GM12891 (cell line): Measurements from ENCODE around the gene NACC2.

Experiments used
- DNase-seq: peaks from one replicate; pipeline ENCODE4 v3.0.0; 2011; ENCODE audit warnings: low spot score; ENCODE audit not compliant: insufficient read length
- FAIRE-seq: peaks from 2 replicates; lab custom pipeline; 2011; peaks lifted over from hg19 to GRCh38; lab: Jason Lieb, UNC
- PAX5 ChIP-seq: IDR thresholded peaks from 2 replicates; pipeline ENCODE4 v1.6.1; 2011; ENCODE audit warnings: low read length, moderate library complexity, mild to moderate bottlenecking; ENCODE audit not compliant: insufficient read depth, severe bottlenecking
- POLR2A ChIP-seq: IDR thresholded peaks from 2 replicates; pipeline ENCODE4 v1.6.1; 2011; ENCODE audit warnings: low read depth, low read length, control low read depth
- POLR2AphosphoS5 ChIP-seq: IDR thresholded peaks from 2 replicates; pipeline ENCODE4 v1.6.1; 2011; ENCODE audit warnings: low read depth, low read length, control low read depth
- POU2F2 ChIP-seq: IDR thresholded peaks from 2 replicates; pipeline ENCODE4 v1.6.1; 2011; ENCODE audit warnings: low read depth, mild to moderate bottlenecking, control low read depth, low read length, moderate library complexity
- SPI1 ChIP-seq: IDR thresholded peaks from 2 replicates; pipeline ENCODE4 v1.6.1; 2011; ENCODE audit warnings: low read depth, low read length, control low read depth
- TAF1 ChIP-seq: IDR thresholded peaks from 2 replicates; pipeline ENCODE4 v1.6.1; 2011; ENCODE audit warnings: low read depth, low read length, control low read depth

NACC2 gene

DNA sequence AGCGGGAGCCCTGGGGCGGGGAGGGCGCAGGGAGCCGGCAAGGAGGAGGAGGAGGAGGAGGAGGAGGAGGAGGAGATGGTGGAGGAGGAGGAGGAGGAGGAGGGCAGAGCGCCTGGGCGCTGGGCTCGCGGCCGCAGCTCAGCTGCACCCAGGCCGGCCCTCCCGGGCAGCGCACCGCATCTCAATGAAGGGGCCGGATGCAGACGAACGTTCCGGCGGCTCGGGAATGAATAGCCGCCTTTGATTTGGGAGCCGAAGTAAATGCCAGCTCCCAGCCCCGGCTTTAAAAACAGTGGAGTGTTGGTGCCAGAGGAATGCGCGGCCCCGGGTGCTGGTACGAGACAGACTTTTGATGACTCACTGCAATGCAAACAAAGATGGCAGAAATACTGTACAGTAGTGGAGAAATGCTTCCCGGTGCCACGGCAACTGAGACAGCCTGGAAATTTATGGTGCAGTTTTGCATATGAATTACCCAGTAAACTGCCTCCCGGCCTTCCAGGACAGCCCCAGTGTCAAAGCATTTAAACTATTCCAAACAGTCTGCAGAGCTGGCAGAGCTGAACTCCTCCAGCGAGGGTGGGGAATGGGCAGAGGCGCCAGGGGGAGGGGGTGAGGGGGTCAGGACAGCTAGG lies 43.1 kb downstream of the NACC2 start:
- FAIRE-seq (no peak), DNase-seq (peak; percentile 18)
- no peak for TF ChIP-seq POU2F2
- TF ChIP-seq PAX5 = no peak
- TF ChIP-seq POLR2AphosphoS5 = no peak
- TF ChIP-seq SPI1 = no peak
- TF ChIP-seq POLR2A = no peak

GRCh38 chr9:136051453-136051836 lies 43.6 kb downstream of the NACC2 start:
- FAIRE-seq = no peak
- no peak for TF ChIP-seq TAF1
- TF ChIP-seq SPI1 = no peak
- TF ChIP-seq POU2F2 = no peak
- TF ChIP-seq PAX5 = no peak
- no peak for TF ChIP-seq POLR2AphosphoS5
- no peak for TF ChIP-seq POLR2A
- peak; percentile 25 for DNase-seq

GRCh38 chr9:136050701-136051452 lies 44.2 kb downstream of the NACC2 start:
- FAIRE-seq (no peak), DNase-seq (peak; percentile 30)

GRCh38 chr9:136050266-136050700 lies 44.8 kb downstream of the NACC2 start:
- TF ChIP-seq PAX5 (no peak), POLR2A (no peak), POLR2AphosphoS5 (no peak), TAF1 (no peak), SPI1 (no peak), POU2F2 (no peak)
- FAIRE-seq = no peak
- no peak for DNase-seq

More at GRCh38 chr9:136050701-136051452, 44.2 kb downstream of the NACC2 start:
- TF ChIP-seq PAX5 (no peak), SPI1 (no peak), TAF1 (no peak), POU2F2 (no peak), POLR2AphosphoS5 (no peak), POLR2A (no peak)

DNA sequence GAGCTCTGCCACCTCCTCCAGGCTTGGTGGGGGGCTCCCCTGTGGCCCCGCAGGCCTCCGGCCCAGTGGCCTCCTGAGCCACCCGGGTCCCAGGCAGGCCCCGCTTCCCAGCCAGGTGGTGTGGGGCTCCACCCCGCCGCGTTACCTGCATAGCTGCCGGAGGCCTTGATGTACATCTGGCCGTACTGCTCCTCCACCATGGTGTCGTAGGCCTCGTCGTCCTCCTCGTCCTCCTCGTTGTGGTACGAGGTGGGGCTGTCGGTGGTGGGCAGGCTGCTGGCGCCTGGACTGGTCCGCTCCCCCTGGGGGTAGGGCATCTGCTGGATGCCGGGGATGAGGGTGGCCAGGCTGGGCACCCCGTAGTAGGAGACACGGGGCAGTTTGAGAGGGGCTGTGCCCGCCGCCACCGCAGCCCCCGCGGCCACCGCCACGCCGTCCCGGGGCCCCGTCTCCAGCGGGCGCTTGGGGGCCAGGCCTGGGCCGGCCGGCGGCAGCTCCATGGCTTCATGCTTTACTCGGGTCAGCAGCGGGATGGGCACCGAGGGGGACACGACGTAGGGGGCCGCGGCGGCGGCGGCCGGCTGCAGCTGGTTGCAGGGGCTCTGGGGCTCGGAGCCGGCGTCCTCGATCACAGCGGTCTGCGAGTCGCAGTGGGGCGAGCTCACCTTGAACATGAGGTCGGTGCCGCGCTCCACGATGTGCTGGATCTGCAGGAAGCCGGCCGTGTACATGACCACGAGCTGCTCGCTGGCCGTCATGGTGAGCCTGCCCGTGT lies 45.4 kb downstream of the NACC2 start:
- no peak for DNase-seq
- TF ChIP-seq POLR2AphosphoS5 = no peak
- no peak for TF ChIP-seq TAF1
- no peak for TF ChIP-seq PAX5
- no peak for TF ChIP-seq POLR2A
- TF ChIP-seq POU2F2 = no peak
- no peak for TF ChIP-seq SPI1
- no peak for FAIRE-seq

DNA sequence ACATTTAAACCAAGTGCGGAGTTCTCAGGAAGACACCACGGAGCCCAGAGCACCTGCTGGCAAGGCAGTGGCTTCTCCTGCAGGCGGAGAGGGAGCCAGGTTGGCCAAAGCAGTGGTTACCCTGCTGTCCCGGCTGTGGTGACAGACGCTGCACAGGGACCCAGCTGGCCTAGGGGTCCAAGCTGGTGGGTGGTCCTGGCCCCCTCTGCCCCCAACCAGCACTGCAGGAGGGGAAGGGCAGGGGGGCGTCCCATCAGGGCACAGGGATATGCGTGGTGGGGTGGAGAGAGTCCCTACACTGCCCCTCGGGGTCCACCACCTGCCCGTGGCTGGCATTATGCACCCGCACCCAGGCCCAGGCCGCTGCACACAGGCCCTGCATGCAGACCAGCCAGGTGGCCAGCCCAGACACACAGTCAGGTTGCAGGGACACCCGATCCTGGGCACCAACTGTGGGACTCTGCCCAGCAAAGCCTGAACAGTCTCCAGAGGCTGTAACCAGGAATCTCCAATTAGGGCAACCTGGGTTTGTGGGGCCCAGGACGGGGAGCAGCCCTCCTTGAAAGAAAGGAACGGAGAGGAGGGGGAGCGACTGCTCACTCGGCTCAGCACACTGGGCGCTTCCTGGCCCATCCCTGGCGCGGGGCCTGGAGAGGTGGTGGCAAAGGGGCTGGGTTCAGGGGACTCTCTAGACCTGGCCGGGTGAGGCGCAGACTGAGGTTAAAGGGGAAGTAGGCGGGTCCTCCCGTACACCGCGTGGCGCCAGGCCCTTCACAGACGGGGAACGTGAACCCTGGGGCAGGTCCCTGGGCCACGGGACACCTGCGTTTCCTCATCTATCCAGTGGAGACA lies 46.3 kb downstream of the NACC2 start:
- FAIRE-seq = no peak
- peak; percentile 25 for DNase-seq
- TF ChIP-seq POLR2AphosphoS5 (no peak), PAX5 (no peak)

DNA sequence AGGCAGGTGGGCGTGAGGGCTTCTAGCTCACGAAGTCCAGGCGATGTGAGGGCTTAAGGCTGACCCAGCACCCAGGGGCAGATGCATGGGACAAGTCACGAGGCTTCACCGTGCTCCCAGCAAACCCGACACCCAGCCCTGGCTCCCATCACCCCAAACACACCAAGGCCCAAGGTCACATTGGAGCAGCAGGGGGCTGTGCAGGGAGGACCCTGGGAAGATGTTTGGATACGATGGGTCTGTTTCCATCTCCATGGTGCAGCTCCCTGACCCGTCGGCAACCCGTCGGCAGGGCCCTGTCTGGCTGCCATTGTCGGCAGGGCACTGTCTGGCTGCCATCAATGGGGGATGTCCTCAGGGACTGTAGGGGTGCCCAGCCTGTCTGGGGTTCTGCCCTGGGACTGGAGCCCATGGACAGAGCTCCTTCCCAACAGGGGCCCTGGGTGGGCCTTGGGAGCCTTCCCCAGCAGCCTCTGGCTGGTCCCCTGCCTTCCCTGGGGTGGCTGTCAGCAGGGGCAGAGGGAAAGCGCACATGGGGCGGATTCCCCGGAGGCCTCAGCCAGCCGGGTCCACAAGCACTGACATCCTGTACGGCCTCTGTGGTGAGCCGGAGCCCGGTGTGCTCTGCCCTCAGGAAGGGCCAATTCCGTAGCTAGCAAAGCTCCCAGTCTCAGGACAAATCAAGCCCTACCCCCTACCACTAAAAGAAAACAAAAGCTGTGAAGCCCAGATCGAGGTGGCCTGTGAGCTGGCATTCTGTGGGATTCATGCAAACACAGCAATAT lies 47.1 kb downstream of the NACC2 start:
- FAIRE-seq (no peak), DNase-seq (peak; percentile 12)
- TF ChIP-seq PAX5 (no peak), POLR2A (no peak)

DNA sequence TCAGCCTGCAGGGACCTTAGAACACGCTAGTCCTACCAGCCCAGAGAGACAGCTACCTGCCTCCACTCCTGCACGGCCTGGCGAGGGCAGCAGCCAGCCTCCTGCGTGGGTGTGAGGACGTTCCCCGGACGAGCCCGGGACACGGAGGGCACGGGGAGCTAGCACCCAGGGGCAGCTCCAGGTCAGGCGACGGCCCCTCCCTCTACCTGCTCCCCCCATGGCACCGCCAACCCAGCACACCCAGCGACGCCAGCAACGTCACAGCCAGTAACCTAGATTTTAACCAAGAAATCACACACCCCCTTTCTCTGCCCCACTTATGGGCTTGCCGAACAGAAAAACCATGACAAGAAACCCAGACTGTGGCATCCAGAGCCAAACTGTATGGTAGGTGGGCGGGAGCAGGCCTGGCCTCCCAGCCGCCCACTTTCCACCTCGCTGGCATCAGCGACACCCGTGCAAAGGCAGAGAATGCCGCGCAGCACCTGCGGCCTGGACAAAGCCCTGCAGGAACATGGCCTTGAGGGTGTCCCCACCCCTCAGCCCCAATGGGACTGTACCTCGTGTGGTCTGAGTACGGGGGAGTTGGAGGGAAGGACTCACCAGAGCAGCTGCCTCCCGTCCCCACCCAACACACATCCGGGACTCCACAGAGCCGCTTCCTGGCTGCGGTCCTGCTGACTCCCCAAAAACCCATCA lies 47.9 kb downstream of the NACC2 start:
- TF ChIP-seq PAX5 (no peak), SPI1 (no peak), POLR2A (no peak), POU2F2 (no peak), POLR2AphosphoS5 (no peak), TAF1 (no peak)
- no peak for FAIRE-seq

GRCh38 chr9:136046554-136046920 lies 48.6 kb downstream of the NACC2 start:
- no peak for FAIRE-seq
- DNase-seq = no peak
- TF ChIP-seq POLR2A (no peak), PAX5 (no peak), SPI1 (no peak), TAF1 (no peak), POU2F2 (no peak), POLR2AphosphoS5 (no peak)

More for the DNA sequence above, 47.9 kb downstream of the NACC2 start:
- DNase-seq = no peak
